Psoas muscle (tissue), 8 donors: ENCODE measurements around the gene TMED5. TPM values are rescaled to one million over a fixed set of nuclear protein-coding genes. Genes with fewer than 3 reads are reported as not detected.
A peak's percentile ranks its signal among the peaks of the same experiment; 100 is the strongest.
"Not testable (repeated sequence)": the region's sequence is repeated elsewhere in the genome, so short reads cannot be mapped to it uniquely, and the experiment has no call there.

ENCODE experiments used
- ATAC-seq, 4 donors: fragments of 200-7000 bp; cut with Tn5 transposase; one replicate each; pipeline ENCODE4 v1.9.1; 2020; ENCODE audit warnings: moderate library complexity in 3 of 4, mild to moderate bottlenecking in 2 of 4
- DNase-seq, 2 donors: peaks; one replicate each; pipeline ENCODE4 v3.0.0-alpha.2; 2020
- H3K27ac ChIP-seq: fragments of 200-600 bp; one replicate; pipeline ENCODE4 v1.8.0; 2022
- H3K27me3 ChIP-seq, 3 donors: fragments of 200-600 bp in 1 of 3; one replicate each; pipeline versions ENCODE4 v1.6.1 to v1.8.0; 2013 to 2022; ENCODE audit warnings: low read length in 2 of 3, mild to moderate bottlenecking in 2 of 3, moderate library complexity in 1 of 3; ENCODE audit not compliant: insufficient read depth in 3 of 3
- H3K36me3 ChIP-seq, 2 donors: fragments of 200-600 bp in 1 of 2; one replicate each; pipeline versions ENCODE4 v1.6.1 to v1.8.0; 2013 to 2022; ENCODE audit warnings: low read depth in 1 of 2, mild to moderate bottlenecking in 1 of 2, moderate library complexity in 1 of 2; ENCODE audit not compliant: insufficient read depth in 1 of 2
- H3K4me1 ChIP-seq: fragments of 200-600 bp; one replicate; pipeline ENCODE4 v1.8.0; 2022
- H3K4me3 ChIP-seq: fragments of 200-600 bp; one replicate; pipeline ENCODE4 v1.8.0; 2022; ENCODE audit warnings: mild to moderate bottlenecking
- H3K9me3 ChIP-seq: fragments of 200-600 bp; one replicate; pipeline ENCODE4 v1.8.0; 2022
- CTCF ChIP-seq: fragments of 200-600 bp; IDR thresholded peaks from one replicate; pipeline ENCODE4 v1.8.0; 2022; ENCODE audit warnings: antibody characterized with exemption
- WGBS, 3 donors: extraction: QIAGEN DNeasy Blood & Tissue Kit; methylation state at CpG; one replicate each; pipeline versions ENCODE4 v1.1.6 to v1.1.7; 2013; 5-methylcytosine and 5-hydroxymethylcytosine counted together
- intact Hi-C, 2 donors: fragments of 100-400 bp; cut with DNase I; formaldehyde crosslinking; loops; one replicate each; pipeline versions ENCODE4 v1.11.0 to v1.14.2; 2022
- long read RNA-seq, 2 donors: library from polyadenylated mRNA; unstranded; transcript quantifications; one replicate each; pipeline ENCODE4 v2.0.0, GENCODE V29; 2021
- polyA plus RNA-seq, 3 donors: library from polyadenylated mRNA; stranded (reverse); fragments of 200-250 nt; gene quantifications; one replicate each; pipeline ENCODE4 v1.2.3, GENCODE V29; 2013
- total RNA-seq, 4 donors: library from RNA; stranded (reverse); fragmentation: NEBNext Ultra II Directional in 2 of 4; extraction: Animal tissue kit (Norgen Biotek cat#: 25700) in 2 of 4; gene quantifications; one replicate each; pipeline versions ENCODE4 v1.2.1 to v1.2.4, GENCODE V29; 2021 to 2023
- donor health status: healthy with polysubstance abuse.
- donor health status: DM: no; HTN: no; CAD: no; lungs with moderate emphysema.
- donor health status: Bipolar disorder and iron deficiency.
- donor health status: healthy.
- donor health status: DM: yes; HTN: yes; CAD: no.
- donor health status: DM: no; HTN: no; CAD: no.
- donor health status: DM: no; HTN: no; CAD: no.
- donor health status: DM: yes; HTN: yes; CAD: no.

The TMED5 gene
- total RNA-seq: 10 to 100 TPM; 38.6 to 89.0 (median 64.6) TPM
- polyA plus RNA-seq: 10 to 100 TPM; 37.9 to 92.2 (median 65.6) TPM
- long read RNA-seq, donor 1, full-length matches to known transcripts: 81 of 89 reads
- long read RNA-seq, donor 1, partial matches to known transcripts: 3 of 89 reads
- long read RNA-seq, donor 1, other reads (novel, unspliced or antisense): 5 of 89 reads
- long read RNA-seq, donor 2, full-length matches to known transcripts: 217 of 232 reads
- long read RNA-seq, donor 2, partial matches to known transcripts: 4 of 232 reads
- long read RNA-seq, donor 2, other reads (novel, unspliced or antisense): 11 of 232 reads

- H3K36me3 ChIP-seq: peaks cover 0 to 3% of the 10 kb centered on the region in 2 donors
- 0% methylated on average over 73 to 78 of the region's 78 CpGs for WGBS, 3 donors
- intact Hi-C loops: loop anchor here (5.0 kb wide), 1 partner anchor 103 kb away; the partner anchor contains the start of gene MTF2 (in 2 of the 2)
- ATAC-seq: peak; percentile 95 to 96 (median 96)
- no peaks in the 10 kb centered on the region for H3K9me3 ChIP-seq
- DNase-seq: peak; percentile 98 to 99
- H3K27ac ChIP-seq: peak within 1 kb of the TSS; percentile 99
- H3K4me3 ChIP-seq: peak within 1 kb of the TSS; percentile 85
- peaks cover 24% of the 10 kb centered on the region for H3K4me1 ChIP-seq
- H3K27me3 ChIP-seq: no peaks in the 10 kb centered on the region
- peak; percentile 27 for TF ChIP-seq CTCF
Observed at GRCh38 chr1:93179886-93180722, at the start of gene TMED5. Gene TMED5, minus strand, starts transcription at chr1:93180413. Its CDS starts 171 bp downstream, at chr1:93180242.

- intact Hi-C loops: no loop called here
- H3K9me3 ChIP-seq: no peaks in the 10 kb centered on the region
- H3K27me3 ChIP-seq: no peaks in the 10 kb centered on the region
- H3K4me3 ChIP-seq: no peak overlapping the region
- H3K4me1 ChIP-seq: no peaks in the 10 kb centered on the region
- TF ChIP-seq CTCF: no peak
- peaks cover 0 to 26% of the 10 kb centered on the region in 2 donors for H3K36me3 ChIP-seq
- ATAC-seq: no peak
- no peak overlapping the region for H3K27ac ChIP-seq
- DNase-seq: no peak
- 90 to 99% (median 95%) methylated on average over 2 of the region's 2 CpGs for WGBS, 3 donors
Observed at GRCh38 chr1:93223023-93223675, 42.9 kb upstream of the TMED5 start.

GRCh38 chr1:93221913-93222312 is 41.7 kb upstream of the TMED5 start:
- Histone ChIP-seq H3K4me3 (no peak overlapping the region), H3K9me3 (no peaks in the 10 kb centered on the region), H3K27me3 (no peaks in the 10 kb centered on the region), H3K4me1 (no peaks in the 10 kb centered on the region), H3K36me3 (peaks cover 0 to 26% of the 10 kb centered on the region in 2 donors), H3K27ac (no peak overlapping the region)
- ATAC-seq (no peak), DNase-seq (no peak)
- intact Hi-C loops: no loop called here
- TF ChIP-seq CTCF: no peak
- WGBS, 3 donors: 94 to 96% (median 95%) methylated on average over 3 of the region's 3 CpGs

GRCh38 chr1:93220716-93221115 is 40.5 kb upstream of the TMED5 start:
- ATAC-seq, intact Hi-C loops, H3K4me1 ChIP-seq, H3K9me3 ChIP-seq, H3K27me3 ChIP-seq, H3K27ac ChIP-seq, H3K4me3 ChIP-seq, DNase-seq: not testable (repeated sequence)
- H3K36me3 ChIP-seq: peaks cover 0 to 21% of the 10 kb centered on the region in 2 donors
- WGBS, 3 donors: 88 to 99% (median 99%) methylated on average over 5 of the region's 5 CpGs

- H3K36me3 ChIP-seq: peaks cover 0 to 24% of the 10 kb centered on the region in 2 donors
- intact Hi-C loops: no loop called here
Observed at GRCh38 chr1:93219443-93219842, 39.2 kb upstream of the TMED5 start.

More at GRCh38 chr1:93219443-93219842, 39.2 kb upstream of the TMED5 start:
- no peak for TF ChIP-seq CTCF
- Histone ChIP-seq H3K9me3 (no peaks in the 10 kb centered on the region), H3K4me1 (no peaks in the 10 kb centered on the region), H3K4me3 (no peak overlapping the region), H3K27ac (no peak overlapping the region), H3K27me3 (no peaks in the 10 kb centered on the region)
- WGBS, 3 donors: 91 to 92% (median 91%) methylated on average over 6 of the region's 6 CpGs
- no peak for ATAC-seq
- no peak for DNase-seq
